Activated naive CD8-positive, alpha-beta T cell treated with anti-CD3 and anti-CD28 coated beads, Interleukin-2, amount 10 ng/mL, durations not matched to agents 7 days and 5 days (primary cell): ENCODE measurements around the gene DDAH1. TPM values are rescaled to one million over a fixed set of nuclear protein-coding genes. Genes with fewer than 3 reads are reported as not detected.
"Not testable (repeated sequence)": the region's sequence is repeated elsewhere in the genome, so short reads cannot be mapped to it uniquely, and the experiment has no call there.

Experiments
- ATAC-seq: fragments of 150-1000 bp; cut with Tn5 transposase; one replicate; pipeline ENCODE4 v1.10.0; 2021; ENCODE audit warnings: low read depth, moderate library complexity
- POLR2A ChIA-PET: fragments of 350-600 bp; sonication (Branson Sonifier 250); formaldehyde crosslinking; loops from one replicate; lab custom pipeline; 2021; ENCODE audit warnings: antibody characterized with exemption; lab: Charles Lee
- DNase-seq: peaks from one replicate; pipeline ENCODE4 v3.0.0; 2021
- H3K27ac Mint-ChIP-seq: one replicate; pipeline ENCODE4 v1.8.0; 2022; ENCODE audit warnings: mild to moderate bottlenecking, mixed read lengths
- H3K27me3 Mint-ChIP-seq: one replicate; pipeline ENCODE4 v1.8.0; 2022; ENCODE audit warnings: mild to moderate bottlenecking, moderate library complexity, mixed read lengths
- H3K36me3 Mint-ChIP-seq: one replicate; pipeline ENCODE4 v1.8.0; 2021; ENCODE audit warnings: mild to moderate bottlenecking, mixed read lengths
- H3K4me1 Mint-ChIP-seq: one replicate; pipeline ENCODE4 v1.8.0; 2021; ENCODE audit warnings: mixed read lengths
- H3K4me3 Mint-ChIP-seq: one replicate; pipeline ENCODE4 v1.8.0; 2022; ENCODE audit warnings: mild to moderate bottlenecking, moderate library complexity, mixed read lengths
- H3K9me3 Mint-ChIP-seq: one replicate; pipeline ENCODE4 v1.8.0; 2021; ENCODE audit warnings: mixed read lengths
- total RNA-seq, 2 experiments: library from RNA; stranded (reverse); gene quantifications; one replicate each; pipeline ENCODE4 v1.2.3, GENCODE V29; 2021

Gene DDAH1
- total RNA-seq, 2 experiments from 2014 or later, result not detected

- POLR2A ChIA-PET, result no interaction called here
- H3K4me1 Mint-ChIP-seq, result no peaks in the 10 kb centered on the region
- no peak for ATAC-seq
- H3K9me3 Mint-ChIP-seq, result no peaks in the 10 kb centered on the region
- no peak overlapping the region for H3K4me3 Mint-ChIP-seq
- H3K36me3 Mint-ChIP-seq, result no peaks in the 10 kb centered on the region
- DNase-seq, result no peak
- peaks cover 19% of the 10 kb centered on the region for H3K27me3 Mint-ChIP-seq
- no peak overlapping the region for H3K27ac Mint-ChIP-seq
Measured at GRCh38 chr1:85484716-85485115, 19.8 kb upstream of the DDAH1 start.

DNA sequence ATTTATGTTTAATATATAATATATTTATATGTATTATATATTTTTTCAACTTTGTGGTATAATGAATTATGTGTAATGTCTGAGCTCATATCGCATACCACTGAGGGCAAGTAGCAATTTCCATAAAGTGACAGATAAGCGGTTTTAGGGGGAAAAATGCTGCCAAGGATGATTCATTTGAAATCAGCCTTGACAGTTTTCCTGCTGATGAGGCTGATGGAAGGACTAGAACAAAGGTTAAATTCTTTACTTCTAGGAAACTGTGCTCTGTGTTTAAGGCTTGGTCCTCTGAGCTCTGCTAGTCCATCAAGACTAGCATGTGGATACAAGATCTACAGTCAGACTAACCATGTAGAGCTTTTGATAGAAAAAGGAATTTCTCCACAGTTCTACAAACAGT lies 19.3 kb upstream of the DDAH1 start:
- H3K36me3 Mint-ChIP-seq, result no peaks in the 10 kb centered on the region
- no peak for ATAC-seq
- POLR2A ChIA-PET, result no interaction called here
- H3K27ac Mint-ChIP-seq, result no peak overlapping the region
- no peak overlapping the region for H3K4me3 Mint-ChIP-seq
- DNase-seq, result no peak
- H3K27me3 Mint-ChIP-seq, result peaks cover 17% of the 10 kb centered on the region
- no peaks in the 10 kb centered on the region for H3K4me1 Mint-ChIP-seq
- H3K9me3 Mint-ChIP-seq, result no peaks in the 10 kb centered on the region

DNA sequence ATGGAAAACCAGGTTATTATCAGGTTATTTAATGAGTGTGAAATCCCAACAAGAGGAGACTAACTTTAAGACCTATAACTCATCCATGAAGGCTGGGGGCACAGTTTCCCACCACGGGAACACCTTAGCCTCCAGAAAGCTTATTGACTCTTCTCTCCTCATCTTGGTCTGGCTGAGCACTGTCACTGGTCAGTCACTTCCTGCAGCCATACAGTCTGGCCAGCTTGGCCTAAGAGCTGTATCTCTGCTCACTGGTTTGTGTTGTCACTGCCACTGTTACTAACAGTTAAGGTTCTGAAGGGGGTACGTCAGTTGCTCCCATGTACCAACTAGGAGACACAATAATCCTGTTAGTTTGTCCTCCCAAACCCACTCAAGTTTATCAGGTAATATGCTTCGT lies 16.7 kb upstream of the DDAH1 start:
- Mint-ChIP-seq H3K27ac (no peak overlapping the region), H3K4me1 (no peaks in the 10 kb centered on the region), H3K36me3 (no peaks in the 10 kb centered on the region), H3K9me3 (no peaks in the 10 kb centered on the region), H3K27me3 (peaks cover 10% of the 10 kb centered on the region), H3K4me3 (no peak overlapping the region)
- ATAC-seq (no peak), DNase-seq (no peak)
- POLR2A ChIA-PET, result no interaction called here

- DNase-seq (no peak), ATAC-seq (no peak)
- POLR2A ChIA-PET, result no interaction called here
- H3K36me3 Mint-ChIP-seq, result no peaks in the 10 kb centered on the region
- H3K9me3 Mint-ChIP-seq, result no peaks in the 10 kb centered on the region
- H3K4me1 Mint-ChIP-seq, result no peaks in the 10 kb centered on the region
- no peak overlapping the region for H3K27ac Mint-ChIP-seq
- peaks cover 8% of the 10 kb centered on the region for H3K27me3 Mint-ChIP-seq
- no peak overlapping the region for H3K4me3 Mint-ChIP-seq
Measured at GRCh38 chr1:85480566-85480965, 15.6 kb upstream of the DDAH1 start.

DNA sequence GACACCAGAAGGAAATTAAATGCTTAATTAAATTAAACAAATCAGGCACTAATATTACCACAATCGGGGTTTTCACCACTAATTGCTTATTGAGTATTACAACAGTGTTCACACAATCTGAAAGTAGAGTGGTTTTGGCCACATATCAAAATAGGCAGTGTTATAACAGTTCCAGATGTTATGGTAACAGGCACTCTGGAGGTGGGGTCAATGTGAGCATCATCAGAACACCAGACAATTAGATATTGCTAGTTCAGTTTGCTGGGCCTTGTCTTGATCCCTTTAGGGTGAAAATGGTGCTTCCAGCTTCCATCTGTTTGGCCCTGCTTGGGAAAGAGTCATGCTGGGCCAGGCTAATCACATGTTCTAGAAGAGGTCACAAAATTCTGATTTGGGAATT lies 14.5 kb upstream of the DDAH1 start:
- DNase-seq (no peak), ATAC-seq (no peak)
- H3K4me3 Mint-ChIP-seq, result no peak overlapping the region
- H3K27ac Mint-ChIP-seq, result no peak overlapping the region
- H3K9me3 Mint-ChIP-seq, result no peaks in the 10 kb centered on the region
- H3K36me3 Mint-ChIP-seq, result no peaks in the 10 kb centered on the region
- no peaks in the 10 kb centered on the region for H3K4me1 Mint-ChIP-seq
- peaks cover 2% of the 10 kb centered on the region for H3K27me3 Mint-ChIP-seq
- POLR2A ChIA-PET, result no interaction called here

DNA sequence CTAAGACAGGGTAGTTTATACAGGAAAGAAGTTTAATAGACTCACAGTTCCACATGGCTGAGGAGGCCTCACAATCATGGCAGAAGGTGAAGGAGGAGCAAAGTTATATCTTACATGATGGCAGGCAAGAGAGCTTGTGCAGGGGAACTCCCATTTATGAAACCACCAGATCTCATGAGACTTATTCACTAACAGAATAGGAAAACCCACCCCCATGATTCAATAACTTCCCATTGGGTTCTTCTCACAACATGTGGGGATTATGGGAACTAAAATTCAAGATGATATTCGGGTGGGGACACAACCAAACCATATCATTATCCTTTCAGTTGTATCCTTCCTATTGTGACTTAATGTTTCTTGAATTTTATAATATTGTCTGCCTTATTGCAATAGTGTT lies 13.4 kb upstream of the DDAH1 start:
- no peaks in the 10 kb centered on the region for H3K9me3 Mint-ChIP-seq
- peaks cover 4% of the 10 kb centered on the region for H3K27me3 Mint-ChIP-seq
- H3K36me3 Mint-ChIP-seq, result no peaks in the 10 kb centered on the region
- no peak overlapping the region for H3K27ac Mint-ChIP-seq
- DNase-seq (no peak), ATAC-seq (no peak)
- no peak overlapping the region for H3K4me3 Mint-ChIP-seq
- no peaks in the 10 kb centered on the region for H3K4me1 Mint-ChIP-seq
- POLR2A ChIA-PET, result no interaction called here

DNA sequence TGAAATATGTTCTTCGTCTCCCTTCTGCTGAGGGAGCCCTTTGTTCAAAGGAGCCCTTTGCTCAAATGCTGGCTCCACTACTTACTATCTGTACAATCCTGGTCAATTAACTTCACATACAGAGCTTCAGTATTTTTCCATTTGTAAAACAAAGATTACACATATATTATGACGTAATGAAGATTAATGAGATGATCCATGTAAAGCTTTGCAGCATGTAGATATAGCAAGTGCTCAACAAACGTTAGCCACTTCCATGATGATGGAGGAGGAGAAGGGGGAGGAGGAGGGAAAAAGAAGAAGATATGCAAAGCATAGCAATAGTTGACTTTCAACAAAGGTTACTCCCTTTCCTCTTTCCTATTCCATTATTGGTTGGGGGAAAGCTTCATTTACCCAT lies 10.1 kb upstream of the DDAH1 start:
- ATAC-seq (no peak), DNase-seq (no peak)
- POLR2A ChIA-PET, result no interaction called here
- H3K27me3 Mint-ChIP-seq, result peaks cover 2% of the 10 kb centered on the region
- H3K27ac Mint-ChIP-seq, result no peak overlapping the region
- no peaks in the 10 kb centered on the region for H3K4me1 Mint-ChIP-seq
- H3K4me3 Mint-ChIP-seq, result no peak overlapping the region
- no peaks in the 10 kb centered on the region for H3K9me3 Mint-ChIP-seq
- H3K36me3 Mint-ChIP-seq, result no peaks in the 10 kb centered on the region

DNA sequence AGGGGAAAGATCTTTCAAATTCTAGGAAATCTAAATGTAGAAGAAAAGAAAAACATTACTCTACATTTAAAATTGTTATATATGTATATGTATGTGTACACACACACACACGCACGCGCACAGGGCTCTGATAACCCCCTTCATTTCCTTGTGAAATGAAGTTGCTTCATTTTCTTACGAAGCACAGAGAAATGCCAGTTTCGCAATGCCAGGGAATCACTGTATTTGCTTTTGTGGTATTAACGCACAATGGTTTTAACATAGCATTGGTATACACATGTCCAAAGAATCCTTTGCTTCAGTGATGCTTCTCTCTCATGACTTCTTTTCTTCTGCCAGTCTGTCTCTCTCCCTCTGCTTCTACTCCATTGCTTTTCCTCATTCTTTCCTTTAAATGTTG lies 8.4 kb upstream of the DDAH1 start:
- H3K9me3 Mint-ChIP-seq, result no peaks in the 10 kb centered on the region
- POLR2A ChIA-PET, result no interaction called here
- H3K4me1 Mint-ChIP-seq, result no peaks in the 10 kb centered on the region
- H3K4me3 Mint-ChIP-seq, result no peak overlapping the region
- peaks cover 7% of the 10 kb centered on the region for H3K27me3 Mint-ChIP-seq
- ATAC-seq (no peak), DNase-seq (no peak)
- H3K36me3 Mint-ChIP-seq, result no peaks in the 10 kb centered on the region
- no peak overlapping the region for H3K27ac Mint-ChIP-seq

DNA sequence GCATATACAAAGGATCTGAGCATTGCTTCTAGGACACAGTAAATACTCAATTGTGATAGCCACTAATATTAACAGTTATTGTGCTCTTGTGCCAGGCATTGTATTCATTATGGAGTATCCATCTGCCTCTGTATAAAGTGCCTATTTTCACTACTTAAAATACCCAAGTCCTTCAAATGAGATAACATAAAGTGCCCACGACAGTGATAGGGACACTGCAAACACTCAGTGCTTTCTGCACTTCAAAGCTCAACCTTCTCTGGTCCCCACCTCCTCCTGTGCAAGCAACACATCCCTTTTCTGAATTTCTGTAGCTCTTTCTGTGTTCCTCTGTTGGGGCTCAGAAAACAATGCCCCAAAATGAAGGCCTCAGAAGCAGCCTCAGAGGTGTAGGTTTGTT lies 6.6 kb upstream of the DDAH1 start:
- H3K4me3 Mint-ChIP-seq, result no peak overlapping the region
- H3K27me3 Mint-ChIP-seq, result peaks cover 16% of the 10 kb centered on the region
- POLR2A ChIA-PET, result no interaction called here
- H3K36me3 Mint-ChIP-seq, result no peaks in the 10 kb centered on the region
- no peaks in the 10 kb centered on the region for H3K9me3 Mint-ChIP-seq
- no peak for ATAC-seq
- H3K27ac Mint-ChIP-seq, result no peak overlapping the region
- H3K4me1 Mint-ChIP-seq, result no peaks in the 10 kb centered on the region
- no peak for DNase-seq

DNA sequence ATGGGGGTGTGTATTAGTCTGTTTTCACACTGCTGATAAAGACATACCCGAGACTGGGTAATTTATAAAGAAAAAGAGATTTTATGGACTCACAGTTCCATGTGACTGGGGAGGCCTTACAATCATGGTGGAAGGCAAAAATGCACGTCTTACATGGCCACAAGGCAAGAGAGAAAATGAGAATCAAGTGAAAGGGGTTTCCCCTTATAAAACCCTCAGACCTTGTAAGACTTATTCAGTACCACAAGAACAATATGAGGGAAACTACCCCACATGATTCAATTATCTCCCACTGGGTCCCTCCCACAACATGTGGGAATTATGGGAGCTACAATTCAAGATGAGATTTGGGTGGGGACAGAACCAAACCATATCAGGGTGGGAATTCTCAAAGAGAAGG lies 5.2 kb upstream of the DDAH1 start:
- ATAC-seq, POLR2A ChIA-PET, H3K36me3 Mint-ChIP-seq: not testable (repeated sequence)

DNA sequence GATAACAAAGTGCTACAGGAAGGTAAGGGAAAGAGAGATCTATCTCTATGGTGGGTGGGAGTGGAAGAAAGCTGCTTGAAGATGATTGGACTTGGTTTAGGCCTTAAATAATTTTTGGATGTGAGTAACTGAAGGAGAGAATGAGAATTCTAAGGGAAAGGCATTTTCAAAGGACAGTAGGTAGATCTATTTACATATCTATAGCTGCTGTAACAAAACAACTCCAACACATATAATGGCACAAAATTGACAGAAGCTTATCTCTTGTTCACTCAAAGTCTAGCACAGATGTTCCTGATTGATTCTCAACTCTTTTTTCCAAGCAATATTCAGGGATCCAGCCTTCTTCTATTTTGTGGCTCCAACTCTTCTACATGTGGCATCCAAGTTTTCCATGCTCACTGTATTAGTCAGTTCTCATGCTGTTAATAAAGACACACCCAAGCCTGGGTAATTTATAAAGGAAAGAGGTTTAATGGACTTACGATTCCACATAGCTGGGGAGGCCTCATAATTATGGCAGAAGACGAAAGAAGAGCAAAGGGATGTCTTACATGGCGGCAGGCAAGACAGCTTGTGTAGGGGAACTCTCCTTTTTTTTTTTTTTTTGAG lies 3.1 kb upstream of the DDAH1 start:
- ATAC-seq (no peak), DNase-seq (no peak)
- H3K4me1 Mint-ChIP-seq, result peaks cover 2% of the 10 kb centered on the region
- H3K27ac Mint-ChIP-seq, result no peak overlapping the region
- H3K9me3 Mint-ChIP-seq, result no peaks in the 10 kb centered on the region
- H3K36me3 Mint-ChIP-seq, result no peaks in the 10 kb centered on the region
- no peak overlapping the region for H3K4me3 Mint-ChIP-seq
- peaks cover 41% of the 10 kb centered on the region for H3K27me3 Mint-ChIP-seq
- POLR2A ChIA-PET, result no interaction called here

More for the DNA sequence above, 5.2 kb upstream of the DDAH1 start:
- peaks cover 28% of the 10 kb centered on the region for H3K27me3 Mint-ChIP-seq
- H3K4me3 Mint-ChIP-seq, H3K27ac Mint-ChIP-seq, H3K9me3 Mint-ChIP-seq, DNase-seq, H3K4me1 Mint-ChIP-seq: not testable (repeated sequence)

GRCh38 chr1:85467036-85467435 lies 2.1 kb upstream of the DDAH1 start:
- POLR2A ChIA-PET, result no interaction called here
- no peak overlapping the region for H3K27ac Mint-ChIP-seq
- ATAC-seq (no peak), DNase-seq (no peak)
- no peaks in the 10 kb centered on the region for H3K9me3 Mint-ChIP-seq
- H3K27me3 Mint-ChIP-seq, result peaks cover 51% of the 10 kb centered on the region
- H3K36me3 Mint-ChIP-seq, result no peaks in the 10 kb centered on the region
- peaks cover 2% of the 10 kb centered on the region for H3K4me1 Mint-ChIP-seq
- no peak overlapping the region for H3K4me3 Mint-ChIP-seq

DNA sequence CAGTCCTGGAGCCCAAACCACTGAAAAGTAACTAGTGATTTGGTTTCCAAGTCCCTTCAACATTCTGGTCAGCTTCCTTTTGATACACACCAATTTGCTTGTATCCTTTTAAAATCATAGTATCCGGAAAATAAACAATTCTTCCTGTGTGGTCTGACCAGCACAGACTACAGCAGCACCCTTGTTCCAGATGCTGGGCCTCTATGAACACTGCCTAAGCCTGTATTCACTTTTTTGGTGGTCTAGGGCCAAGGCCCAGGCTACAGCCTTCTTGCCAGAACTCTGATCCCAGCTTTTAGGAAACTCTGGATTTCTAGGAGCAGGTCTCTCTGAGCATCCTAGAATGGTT lies 801 bp upstream of the DDAH1 start:
- H3K4me3 Mint-ChIP-seq, result peak overlapping the region; percentile 48
- H3K9me3 Mint-ChIP-seq, result no peaks in the 10 kb centered on the region

DNA sequence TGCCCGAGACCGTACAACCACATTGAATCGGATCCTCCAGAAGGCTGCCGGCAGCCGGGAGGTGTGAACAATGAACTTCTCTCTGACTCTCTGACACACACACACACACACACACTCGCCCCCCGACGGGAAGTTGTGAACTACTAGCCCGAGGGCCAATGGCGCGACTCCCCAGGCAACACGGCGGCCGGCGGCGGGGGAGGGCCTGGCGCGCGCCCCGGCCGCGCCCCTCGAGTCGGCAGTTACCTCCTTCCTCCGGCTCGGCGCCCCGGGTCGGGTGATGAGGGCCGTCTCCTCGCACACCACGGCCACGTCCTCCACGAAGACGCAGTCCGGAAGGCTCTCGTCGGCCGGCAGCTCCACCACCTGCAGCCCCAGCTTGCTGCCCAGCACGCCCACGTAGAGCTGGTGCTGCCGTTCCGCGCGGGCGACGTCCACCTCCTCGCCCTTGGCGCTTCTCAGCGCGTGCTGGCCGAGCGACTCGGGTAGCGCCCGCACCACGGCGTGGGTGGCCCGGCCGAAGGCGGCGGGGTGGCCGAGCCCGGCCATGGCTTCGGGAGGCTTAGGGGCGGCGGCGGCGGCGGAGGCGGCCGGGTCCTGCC lies 361 bp downstream of the DDAH1 start:
- POLR2A ChIA-PET, result no interaction called here
- H3K9me3 Mint-ChIP-seq, result no peaks in the 10 kb centered on the region
- DNase-seq (peak; percentile 57), ATAC-seq (peak; percentile 74)
- peaks cover 2% of the 10 kb centered on the region for H3K4me1 Mint-ChIP-seq
- H3K36me3 Mint-ChIP-seq, result no peaks in the 10 kb centered on the region
- peak overlapping the region; percentile 71 for H3K4me3 Mint-ChIP-seq
- H3K27me3 Mint-ChIP-seq, result peaks cover 58% of the 10 kb centered on the region
- H3K27ac Mint-ChIP-seq, result no peak overlapping the region

More for the DNA sequence above, 801 bp upstream of the DDAH1 start:
- no peaks in the 10 kb centered on the region for H3K36me3 Mint-ChIP-seq
- H3K27me3 Mint-ChIP-seq, result peaks cover 57% of the 10 kb centered on the region
- no peak overlapping the region for H3K27ac Mint-ChIP-seq
- peaks cover 2% of the 10 kb centered on the region for H3K4me1 Mint-ChIP-seq
- DNase-seq (no peak), ATAC-seq (no peak)
- POLR2A ChIA-PET, result no interaction called here
